Choroid plexus epithelial cell (primary cell): Measurements from ENCODE around the gene ATG7.
"Not testable (repeated sequence)": the region's sequence is repeated elsewhere in the genome, so short reads cannot be mapped to it uniquely, and the experiment has no call there.

Source experiments
- DNase-seq: peaks from one replicate; pipeline ENCODE4 v3.0.0-alpha.2; 2010; ENCODE audit warnings: low read depth
- H3K4me3 ChIP-seq: 2 replicates; pipeline ENCODE4 v1.5.1; 2011; ENCODE audit warnings: low read depth, mild to moderate bottlenecking, control low read depth, low read length, moderate library complexity
- CTCF ChIP-seq: conservative IDR thresholded peaks from 2 replicates; pipeline ENCODE4 v1.5.1; 2011; ENCODE audit warnings: low read depth, mild to moderate bottlenecking, control low read depth, inconsistent platforms, low read length, moderate library complexity

Gene ATG7

GRCh38 chr3:11327619-11328018 lies 55.4 kb downstream of the ATG7 start:
- no peak for DNase-seq
- no peak for TF ChIP-seq CTCF
- no peak overlapping the region for H3K4me3 ChIP-seq

GRCh38 chr3:11328196-11328945 lies 56.2 kb downstream of the ATG7 start:
- DNase-seq: no peak
- TF ChIP-seq CTCF: no peak
- H3K4me3 ChIP-seq: no peak overlapping the region

GRCh38 chr3:11329777-11330176 lies 57.6 kb downstream of the ATG7 start:
- no peak for DNase-seq
- no peak overlapping the region for H3K4me3 ChIP-seq
- no peak for TF ChIP-seq CTCF

- DNase-seq: peak; percentile 41
These were observed 58.9 kb downstream of the ATG7 start for GRCh38 chr3:11331101-11331500.

GRCh38 chr3:11335056-11335608 lies 62.9 kb downstream of the ATG7 start:
- DNase-seq: peak; percentile 90

More at GRCh38 chr3:11331101-11331500, 58.9 kb downstream of the ATG7 start:
- no peak overlapping the region for H3K4me3 ChIP-seq
- TF ChIP-seq CTCF: no peak

GRCh38 chr3:11339541-11339940 lies 67.3 kb downstream of the ATG7 start:
- DNase-seq: no peak
- no peak overlapping the region for H3K4me3 ChIP-seq
- no peak for TF ChIP-seq CTCF

More at GRCh38 chr3:11335056-11335608, 62.9 kb downstream of the ATG7 start:
- TF ChIP-seq CTCF: peak; percentile 70
- no peak overlapping the region for H3K4me3 ChIP-seq

GRCh38 chr3:11346416-11346815 lies 74.2 kb downstream of the ATG7 start:
- no peak for TF ChIP-seq CTCF
- peak; percentile 72 for DNase-seq
- H3K4me3 ChIP-seq: no peak overlapping the region

- not testable (repeated sequence) for H3K4me3 ChIP-seq, DNase-seq
These were observed 76.7 kb downstream of the ATG7 start for GRCh38 chr3:11348877-11349276.
